ENCODE results near the gene APOBEC3A.

DNA sequence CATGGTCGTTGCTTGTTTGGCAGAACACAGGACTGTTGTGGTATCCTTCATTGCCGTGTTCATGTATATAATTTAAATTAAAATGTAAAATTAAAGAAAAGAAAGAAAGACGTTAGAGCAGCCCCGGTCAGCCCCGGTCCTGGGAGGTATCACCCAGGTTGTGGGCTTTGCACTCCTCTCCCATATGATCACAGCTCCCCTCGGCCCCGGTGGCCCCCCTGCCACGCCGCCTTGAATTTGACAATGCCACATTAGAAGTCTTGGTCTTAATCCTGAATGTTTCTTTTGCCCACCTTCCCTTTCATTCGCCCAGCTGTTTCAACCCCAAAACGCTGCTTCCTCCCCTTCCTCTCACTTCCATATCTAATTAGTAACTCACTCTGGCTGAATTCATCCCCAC lies 11.4 kb downstream of the APOBEC3A start:
- TF ChIP-seq, protein P1, sequence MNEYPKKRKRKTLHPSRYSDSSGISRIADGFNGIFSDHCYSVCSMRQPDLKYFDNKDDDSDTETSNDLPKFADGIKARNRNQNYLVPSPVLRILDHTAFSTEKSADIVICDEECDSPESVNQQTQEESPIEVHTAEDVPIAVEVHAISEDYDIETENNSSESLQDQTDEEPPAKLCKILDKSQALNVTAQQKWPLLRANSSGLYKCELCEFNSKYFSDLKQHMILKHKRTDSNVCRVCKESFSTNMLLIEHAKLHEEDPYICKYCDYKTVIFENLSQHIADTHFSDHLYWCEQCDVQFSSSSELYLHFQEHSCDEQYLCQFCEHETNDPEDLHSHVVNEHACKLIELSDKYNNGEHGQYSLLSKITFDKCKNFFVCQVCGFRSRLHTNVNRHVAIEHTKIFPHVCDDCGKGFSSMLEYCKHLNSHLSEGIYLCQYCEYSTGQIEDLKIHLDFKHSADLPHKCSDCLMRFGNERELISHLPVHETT (CRISPR knock-in tag; conservative IDR thresholded peaks at IDR 0.05): no peak
- TF ChIP-seq PPARG (CRISPR knock-in tag; conservative IDR thresholded peaks at IDR 0.05): no peak
- no peak for TF ChIP-seq EP300 (IDR thresholded peaks at IDR 0.05; ENCODE audit: low read depth in 2 of 2, low read length in 2 of 2)
- no peak for TF ChIP-seq EP300 (CRISPR knock-in tag; IDR thresholded peaks at IDR 0.05; ENCODE audit: borderline replicate concordance)
- no peak for TF ChIP-seq MEIS1 (CRISPR knock-in tag; IDR thresholded peaks at IDR 0.05; ENCODE audit: borderline replicate concordance)
- no peak for TF ChIP-seq GLI4 (CRISPR knock-in tag; IDR thresholded peaks at IDR 0.05; ENCODE audit: borderline replicate concordance)
- TF ChIP-seq ZNF644 (CRISPR knock-in tag; IDR thresholded peaks at IDR 0.05; ENCODE audit: low read depth): no peak
